NCI-H2081 treated with DMSO at 0.1 percent for 48 hours (cell line): ENCODE measurements around the gene DNPEP.

Source experiments
- DNase-seq: peaks from one replicate; lab custom pipeline; 2025; lab: John Stamatoyannopoulos, UW

The DNPEP gene

DNA sequence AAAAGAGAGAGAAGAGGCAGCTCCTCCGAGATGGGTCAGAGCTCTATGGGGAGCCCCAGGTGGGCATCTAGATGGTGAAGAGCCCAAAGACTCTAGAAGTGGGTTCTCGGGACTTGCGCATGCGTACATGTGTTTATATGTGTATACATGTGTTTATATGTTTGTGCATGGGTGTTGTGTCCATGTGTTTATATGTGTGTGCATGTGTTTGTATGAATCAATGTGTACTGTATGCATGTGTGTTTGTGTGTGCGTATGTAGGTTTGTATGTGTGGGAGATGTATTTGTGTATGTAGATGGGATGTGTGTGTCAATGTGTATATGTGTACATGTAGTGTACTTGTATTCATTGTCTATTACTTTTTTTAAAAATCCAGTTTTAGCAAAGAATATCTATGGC lies 25.6 kb downstream of the DNPEP start:
- no peak for DNase-seq

DNA sequence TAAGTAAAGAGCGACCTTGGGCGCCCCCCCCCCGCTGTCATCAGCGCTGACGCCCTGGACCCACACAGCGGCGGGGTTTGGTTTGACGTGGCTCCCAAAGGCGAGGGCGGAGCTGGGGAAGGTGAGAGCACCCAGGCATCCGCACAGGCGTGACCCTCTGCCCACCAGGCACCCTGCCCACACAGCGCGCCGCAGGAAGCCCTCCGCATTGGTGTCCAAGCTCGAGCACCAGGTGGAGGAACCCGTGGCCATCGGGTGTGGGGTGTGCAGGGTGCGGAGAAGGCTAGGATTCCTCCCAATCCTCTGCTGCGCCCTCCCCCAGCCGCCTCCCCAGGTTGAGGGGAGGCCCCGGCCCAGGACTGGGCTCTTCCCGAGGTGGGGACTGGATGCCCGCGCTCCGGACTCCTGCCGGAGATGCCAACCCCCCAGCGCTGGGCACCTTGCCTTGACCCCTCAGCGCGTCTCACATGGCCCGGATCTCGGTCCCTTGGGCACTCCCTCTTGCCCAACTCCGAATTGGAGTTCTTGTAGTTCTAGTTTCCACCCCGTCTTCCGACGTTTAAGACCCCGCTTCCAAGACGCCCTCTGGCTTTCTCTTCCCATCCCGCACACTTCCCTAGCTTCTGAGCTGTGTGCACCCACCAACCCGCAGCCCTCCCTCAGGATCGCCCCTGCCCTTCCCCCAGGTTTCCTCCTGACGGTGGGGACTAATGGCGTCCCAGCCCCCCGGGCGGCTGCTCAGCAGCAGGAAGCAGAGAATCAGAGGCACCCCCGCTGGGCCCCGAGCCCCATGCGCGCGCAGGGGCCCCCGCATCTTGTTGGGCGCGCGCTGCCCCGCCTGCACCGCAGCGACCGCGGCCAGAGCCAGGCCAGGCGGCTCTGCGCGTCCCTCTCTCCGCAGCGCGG lies 29.3 kb downstream of the DNPEP start:
- DNase-seq: no peak

DNA sequence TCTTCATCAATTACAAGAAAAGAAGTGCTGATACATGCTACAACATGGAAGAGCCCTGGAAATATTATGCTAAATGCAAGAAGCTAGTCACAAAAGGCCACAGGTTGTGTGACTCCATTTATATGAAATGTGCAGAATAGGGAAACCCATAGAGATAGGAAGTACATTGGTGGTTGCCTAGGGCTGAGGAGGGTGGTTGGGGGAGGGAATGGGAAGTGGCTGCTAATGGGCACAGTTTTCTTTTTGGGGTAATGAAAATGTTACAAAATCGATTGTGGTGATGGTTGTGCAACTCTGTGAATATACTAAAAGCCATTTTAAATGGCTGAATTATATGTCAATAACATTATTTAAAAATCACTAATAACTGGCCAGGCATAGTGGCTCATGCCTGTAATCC lies 30.9 kb downstream of the DNPEP start:
- DNase-seq: no peak

- DNase-seq: no peak
Measured at GRCh38 chr2:219354582-219354981, 33.1 kb downstream of the DNPEP start.

DNA sequence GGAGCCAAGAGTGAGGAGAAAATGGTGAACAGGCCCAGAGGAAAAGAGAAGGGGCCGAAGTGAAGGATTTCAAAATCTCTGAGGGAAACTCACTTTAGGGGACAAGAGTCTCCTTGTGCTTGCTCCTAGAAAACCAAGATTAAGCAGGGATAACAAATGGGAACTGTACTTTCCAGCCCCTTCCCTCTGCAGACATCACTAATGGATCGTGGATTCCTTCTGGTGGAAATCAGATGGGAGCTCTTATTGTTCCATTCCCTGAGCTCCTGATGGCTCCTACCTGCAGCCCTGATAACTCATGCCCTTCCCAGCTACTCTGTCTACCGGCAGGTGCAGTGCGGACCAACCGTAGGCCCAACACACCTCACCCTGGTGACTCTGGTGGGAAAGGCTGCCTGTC lies 34.6 kb downstream of the DNPEP start:
- DNase-seq: no peak

DNA sequence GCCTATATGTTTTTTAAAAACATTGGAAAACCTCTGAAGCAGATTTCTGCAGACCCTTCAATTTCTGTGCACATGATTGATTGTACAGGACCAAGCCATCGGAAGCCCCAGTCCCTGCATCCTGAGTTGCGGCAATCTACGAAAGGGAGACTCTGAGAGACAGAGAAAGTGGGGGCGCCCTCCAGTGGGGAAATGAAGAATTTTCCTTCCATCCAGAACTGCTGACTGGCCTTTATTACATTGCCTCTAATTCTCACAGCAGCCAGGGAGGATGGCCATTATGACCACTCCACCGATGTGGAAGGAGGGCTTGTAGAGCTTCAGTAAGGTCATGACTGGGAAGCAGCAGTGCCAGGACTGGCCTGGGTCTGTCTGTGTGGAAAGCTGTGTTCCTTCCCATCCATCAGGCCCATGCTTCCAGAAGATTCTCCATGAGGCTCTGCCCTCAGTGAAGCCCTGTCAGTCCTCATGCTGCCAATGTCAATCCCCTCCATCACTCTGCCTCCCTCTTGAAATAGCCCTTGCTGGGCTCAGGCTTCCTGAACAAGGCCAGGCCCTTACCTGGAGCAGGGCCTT lies 35.2 kb downstream of the DNPEP start:
- no peak for DNase-seq

- no peak for DNase-seq
Measured at GRCh38 chr2:219350710-219351221, 36.9 kb downstream of the DNPEP start.

DNA sequence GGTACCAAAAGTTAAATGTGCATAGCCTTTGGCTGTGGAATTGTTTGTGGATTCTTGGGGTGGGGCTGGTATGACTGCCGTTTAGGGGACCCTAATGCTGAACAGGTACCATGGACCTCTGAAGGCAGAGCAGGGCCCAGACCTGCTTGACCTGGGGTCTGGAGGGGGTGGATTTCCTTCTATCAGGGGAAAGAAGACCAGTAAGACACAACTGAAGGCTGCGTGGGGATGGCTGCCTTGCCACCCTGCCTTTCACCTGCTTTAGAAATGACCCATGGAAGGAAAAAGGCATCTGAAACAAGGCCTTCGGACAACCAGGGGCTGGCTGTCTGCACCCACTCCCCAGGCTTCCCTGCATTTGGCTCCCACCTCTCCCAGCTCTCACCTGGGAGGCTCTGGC lies 37.5 kb downstream of the DNPEP start:
- no peak for DNase-seq

DNA sequence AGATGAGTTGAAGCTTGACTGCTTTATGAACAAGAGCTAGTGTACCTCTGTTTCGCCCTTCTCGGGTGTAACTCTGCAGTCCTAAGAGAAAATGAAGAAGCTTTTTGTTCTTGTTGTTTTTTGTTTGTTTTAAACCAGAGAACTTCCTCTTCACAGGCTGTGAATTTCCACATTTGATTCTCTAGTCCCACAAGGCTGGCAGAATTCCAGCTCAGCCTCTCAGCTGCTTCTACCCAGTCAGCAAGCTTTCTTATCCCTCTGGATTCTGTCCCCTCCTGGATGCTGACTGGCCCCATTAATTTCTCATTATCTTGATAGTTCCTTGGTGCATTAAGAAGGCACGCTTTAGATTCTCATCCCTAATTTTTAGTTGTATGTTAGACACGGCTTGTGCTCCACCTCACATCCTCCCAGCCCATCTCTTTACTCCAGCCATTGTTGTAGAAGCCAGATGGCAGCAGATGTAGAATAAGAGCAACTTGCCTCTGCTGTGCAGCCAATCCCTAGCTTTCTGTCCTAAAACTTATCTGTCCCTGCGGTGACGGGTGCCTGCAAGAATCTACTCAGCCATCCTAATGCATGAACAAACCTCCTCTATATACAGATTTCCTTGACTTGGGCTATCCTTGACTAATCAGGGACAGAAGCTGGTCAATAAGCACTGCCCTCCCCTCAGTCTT lies 42.8 kb downstream of the DNPEP start:
- no peak for DNase-seq

DNA sequence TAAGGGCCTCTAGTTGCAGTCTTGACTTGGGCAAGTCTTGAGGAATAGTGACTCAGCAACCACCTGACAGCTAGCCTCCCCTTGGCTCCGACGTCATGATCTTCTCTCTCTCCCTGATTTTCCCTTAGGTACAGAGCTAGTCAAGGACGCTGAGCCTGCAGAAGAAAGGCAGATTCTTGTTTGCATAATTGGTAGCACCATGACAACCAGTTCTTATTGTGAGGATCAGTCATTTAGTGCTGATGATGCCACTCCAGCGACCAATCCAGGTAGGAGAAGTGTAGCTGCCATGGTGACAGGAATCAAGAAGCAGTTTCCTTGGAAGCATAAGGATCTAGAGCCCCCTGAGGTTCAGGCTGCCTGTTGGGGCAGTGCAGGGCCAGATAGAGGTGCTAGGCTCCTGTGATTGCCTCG lies 52.3 kb downstream of the DNPEP start:
- DNase-seq: no peak

DNA sequence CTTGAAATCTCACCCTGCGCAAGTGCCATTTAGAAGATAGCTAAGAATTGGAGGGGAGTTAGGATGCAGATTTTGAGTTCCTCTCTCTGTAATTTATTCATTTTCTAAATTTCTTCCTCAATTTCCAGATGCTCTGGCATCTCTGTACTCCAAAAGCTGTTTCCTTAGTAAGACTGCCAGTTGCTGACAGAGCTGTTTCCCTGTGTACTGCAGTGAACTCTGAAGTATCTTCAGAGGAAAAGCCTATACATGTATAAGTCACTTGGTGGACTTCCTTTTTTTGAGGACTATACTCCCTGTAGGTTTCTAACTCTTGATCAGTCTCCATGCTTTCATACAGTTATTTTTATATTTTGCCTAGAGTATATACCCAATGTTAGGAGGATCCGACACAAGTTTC lies 53.6 kb downstream of the DNPEP start:
- no peak for DNase-seq

DNA sequence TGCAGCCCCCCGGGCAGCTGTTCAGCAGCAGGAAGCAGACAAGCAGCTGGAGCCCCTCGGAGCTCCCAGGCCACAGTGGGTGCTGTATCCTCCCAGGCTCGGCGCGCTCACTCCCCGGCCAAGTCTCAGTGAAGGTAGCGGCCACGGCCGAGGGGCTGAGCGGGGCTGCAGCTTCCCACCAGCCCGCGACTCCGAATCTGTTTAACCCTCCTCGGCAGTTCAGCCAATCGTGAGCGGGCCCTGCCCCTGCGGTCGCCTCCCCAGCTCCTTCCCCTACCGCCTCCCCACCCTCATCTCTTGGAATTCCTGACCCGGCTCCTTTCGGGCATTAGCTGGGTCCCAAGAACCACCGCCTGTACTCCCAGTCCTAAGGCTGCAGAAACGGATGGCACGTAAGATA lies 55.2 kb downstream of the DNPEP start, which contains the start of gene RESP18:
Gene RESP18 (minus strand): TSS at position 203 of the 400 bp plus-strand sequence.
- DNase-seq: no peak

DNA sequence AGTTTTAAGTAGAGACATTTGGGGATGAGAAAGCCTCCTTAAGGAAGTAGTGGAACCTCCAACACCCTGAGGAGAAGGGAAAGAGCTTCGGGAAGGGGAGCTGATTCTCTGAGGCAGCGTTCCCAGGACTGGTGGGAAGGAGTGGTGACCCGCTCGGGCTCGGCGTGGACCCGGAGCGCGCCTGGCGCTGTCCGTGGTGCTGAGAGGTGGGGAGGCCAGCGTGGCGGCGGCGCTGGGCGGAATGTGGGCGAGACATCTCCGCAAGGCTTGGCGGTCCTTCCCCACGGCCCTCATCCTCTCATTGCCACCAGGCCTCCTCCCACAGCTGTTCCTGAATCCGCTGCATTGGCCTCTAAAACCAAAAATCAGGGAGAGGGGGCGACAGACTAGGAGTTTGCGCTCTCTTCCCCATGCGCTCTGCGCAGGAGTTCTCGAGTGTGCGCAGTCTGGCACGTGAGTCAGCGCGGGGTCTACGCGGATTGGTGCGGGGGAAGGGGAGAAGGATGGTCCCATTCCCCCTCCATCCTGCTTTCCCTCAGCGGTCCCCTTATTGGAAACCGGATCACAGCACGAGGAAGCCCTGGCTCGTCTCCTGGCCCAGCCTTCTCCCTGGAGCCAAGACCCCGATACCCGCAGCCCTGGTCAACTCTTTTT lies 56.0 kb downstream of the DNPEP start:
- no peak for DNase-seq

- DNase-seq: no peak
Measured at GRCh38 chr2:219327719-219328118, 60.0 kb downstream of the DNPEP start.

DNA sequence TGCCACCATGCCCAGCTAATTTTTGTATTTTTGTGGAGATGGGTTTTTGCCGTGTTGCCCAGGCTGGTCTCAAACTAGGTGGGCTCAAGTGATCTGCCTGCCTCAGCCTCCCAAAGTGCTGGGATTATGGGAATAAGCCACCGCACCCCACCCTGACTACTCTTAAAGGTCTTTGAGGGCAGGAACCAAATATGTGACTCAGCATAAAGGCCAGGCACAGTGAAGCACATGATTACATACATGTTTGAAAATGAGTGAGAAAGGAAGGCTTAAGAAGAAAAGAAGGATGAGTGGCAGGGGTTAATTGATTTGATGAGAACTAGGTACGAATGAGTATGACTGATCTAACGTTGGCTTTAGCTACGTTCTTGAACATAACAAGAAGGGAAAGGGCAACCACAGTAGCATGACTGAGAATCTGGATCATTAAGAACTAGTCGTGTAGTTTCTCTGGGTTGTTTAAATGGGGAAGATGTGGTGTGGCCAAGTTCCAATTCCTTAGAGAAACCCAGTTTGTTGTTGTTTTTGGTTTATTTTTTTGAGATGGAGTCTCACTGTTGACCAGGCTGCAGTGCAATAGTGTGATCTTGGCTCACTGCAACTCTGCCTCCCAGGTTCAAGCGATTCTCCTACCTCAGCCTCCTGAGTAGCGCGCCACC lies 61.9 kb downstream of the DNPEP start:
- no peak for DNase-seq

GRCh38 chr2:219325136-219325535 lies 62.6 kb downstream of the DNPEP start:
- no peak for DNase-seq

GRCh38 chr2:219323434-219323833 lies 64.3 kb downstream of the DNPEP start:
- no peak for DNase-seq
